K562 (cell line): ENCODE measurements around the gene ATF1. TPM values are rescaled to one million over a fixed set of nuclear protein-coding genes. Genes with fewer than 3 reads are reported as not detected.

Source experiments
- ATAC-seq: fragments of 200-7000 bp; cut with Tn5 transposase; 3 replicates; pipeline ENCODE4 v1.9.1; 2020; ENCODE audit warnings: moderate library complexity
- BruUV-seq: library from RNA; stranded (reverse); fragments of 400-500 nt; replicated peaks from 2 replicates; lab custom pipeline; 2021; lab: Mats Ljungman, UMichigan
- CTCF ChIA-PET: fragments of 300-600 bp; formaldehyde crosslinking; extraction: SDS; loops from one replicate; lab custom pipeline; 2021; ENCODE audit warnings: low intra/inter-chr PET ratio; lab: Yijun Ruan, JAX
- POLR2A ChIA-PET: fragments of 300-600, 350-650 bp; sonication (Branson Sonifier 250); formaldehyde crosslinking; extraction: SDS; loops from one replicate; lab custom pipeline; 2021; ENCODE audit warnings: antibody characterized with exemption, inconsistent platforms; lab: Yijun Ruan, JAX
- DNase-seq, 4 experiments: peaks; one replicate each; pipeline versions ENCODE4 v3.0.0 to v3.0.0-alpha.2; 2011 to 2018; ENCODE audit warnings: low spot score in 3 of 4, mixed read lengths in 3 of 4; ENCODE audit errors: extremely low read depth in 1 of 4
- FAIRE-seq: peaks from 2 replicates; lab custom pipeline; 2011; peaks lifted over from hg19 to GRCh38; lab: Jason Lieb, UNC
- H2AFZ ChIP-seq: 2 replicates; pipeline ENCODE4 v1.6.0; 2011; ENCODE audit warnings: low read depth, low read length, control low read depth, inconsistent platforms
- H3K27ac ChIP-seq: fragments of 200-600 bp; 3 replicates; pipeline ENCODE4 v1.8.0; 2011; ENCODE audit warnings: low read depth, mild to moderate bottlenecking, control low read depth, inconsistent platforms, low read length, moderate library complexity, mixed read lengths; ENCODE audit errors: extremely low read depth
- H3K27me3 ChIP-seq, 2 experiments: fragments of 300-600 bp in 1 of 2; 2 replicates in 1 of 2; 3 replicates in 1 of 2; pipeline versions ENCODE4 v1.6.0 to v1.8.0; 2011; ENCODE audit warnings: inconsistent platforms in 2 of 2, low read length in 2 of 2, mild to moderate bottlenecking in 1 of 2, mixed read lengths in 1 of 2, moderate library complexity in 1 of 2; ENCODE audit not compliant: control insufficient read depth in 2 of 2, insufficient read depth in 2 of 2
- H3K36me3 ChIP-seq: fragments of 300-600 bp; 3 replicates; pipeline ENCODE4 v1.8.0; 2011; ENCODE audit warnings: mild to moderate bottlenecking, low read length, inconsistent platforms; ENCODE audit not compliant: control insufficient read depth, insufficient read depth
- H3K4me1 ChIP-seq, 2 experiments: fragments of 200-600 bp in 1 of 2; replicated peaks in 1 of 2; 2 replicates in 1 of 2; 3 replicates in 1 of 2; pipeline versions ENCODE4 v1.5.1 to v1.8.0; 2011; ENCODE audit warnings: inconsistent platforms in 2 of 2, low read length in 2 of 2, mild to moderate bottlenecking in 1 of 2, mixed read lengths in 1 of 2, moderate library complexity in 1 of 2; ENCODE audit not compliant: control insufficient read depth in 2 of 2, insufficient read depth in 2 of 2
- H3K4me2 ChIP-seq: 2 replicates; pipeline ENCODE4 v1.6.1; 2011; ENCODE audit warnings: low read length, control low read depth, inconsistent platforms, mixed read lengths; ENCODE audit not compliant: insufficient read depth
- H3K4me3 ChIP-seq: fragments of 200-600 bp; sonication (generic), shearing (Covaris generic); 2 replicates; pipeline ENCODE4 v1.5.1; 2016; ENCODE audit warnings: control low read depth, inconsistent platforms
- H3K79me2 ChIP-seq: fragments of 200-600 bp; 3 replicates; pipeline ENCODE4 v1.8.0; 2011; ENCODE audit warnings: low read length, inconsistent platforms; ENCODE audit not compliant: control insufficient read depth, insufficient read depth
- H3K9ac ChIP-seq, 2 experiments: 2 replicates each; pipeline versions ENCODE4 v1.6.0 to v1.6.1; 2011; ENCODE audit warnings: low read depth in 2 of 2, low read length in 2 of 2, control low read depth in 1 of 2, inconsistent platforms in 1 of 2, mild to moderate bottlenecking in 1 of 2, mixed read lengths in 1 of 2; ENCODE audit not compliant: insufficient read depth in 1 of 2
- H3K9me1 ChIP-seq: one replicate; pipeline ENCODE4 v1.6.0; 2011; ENCODE audit warnings: inconsistent platforms, mild to moderate bottlenecking, low read length, moderate library complexity; ENCODE audit not compliant: control insufficient read depth, insufficient read depth
- H3K9me3 ChIP-seq: replicated peaks from 2 replicates; pipeline ENCODE4 v1.5.1; 2011; ENCODE audit warnings: low read depth, low read length, inconsistent platforms; ENCODE audit not compliant: control insufficient read depth, insufficient read depth
- H4K20me1 ChIP-seq: replicated peaks from 2 replicates; pipeline ENCODE4 v1.6.1; 2011; ENCODE audit warnings: low read length, inconsistent platforms, mixed read lengths; ENCODE audit not compliant: control insufficient read depth, insufficient read depth
- CEBPB ChIP-seq: fragments of 450-650 bp; IDR thresholded peaks from 2 replicates; pipeline ENCODE4 v1.6.1; 2016; ENCODE audit warnings: missing genetic modification characterization, missing compliant biosample characterization
- CEBPG ChIP-seq, 3 experiments: fragments of 200-800 bp in 1 of 3; sonication (Bioruptor generic) in 1 of 3; sonication (generic) in 1 of 3; formaldehyde crosslinking in 1 of 3; IDR thresholded peaks in 2 of 3; conservative IDR thresholded peaks in 1 of 3; 2 replicates each; pipeline versions ENCODE4 v1.6.1 to v1.8.0; 2016 to 2022; ENCODE audit warnings: missing compliant biosample characterization in 2 of 3, missing genetic modification characterization in 2 of 3, mild to moderate bottlenecking in 1 of 3, missing genetic modification reagents in 1 of 3
- CREB1 ChIP-seq, 2 experiments: sonication (generic) in 1 of 2; formaldehyde crosslinking in 1 of 2; IDR thresholded peaks; 2 replicates each; pipeline versions ENCODE4 v1.6.1 to v1.8.0; 2012 to 2022; ENCODE audit warnings: inconsistent platforms in 1 of 2, mild to moderate bottlenecking in 1 of 2, missing genetic modification reagents in 1 of 2, moderate library complexity in 1 of 2
- FOSL1 ChIP-seq: fragments of 200-800 bp; sonication (Bioruptor generic); conservative IDR thresholded peaks from 2 replicates; pipeline ENCODE4 v1.6.1; 2016; ENCODE audit warnings: missing genetic modification characterization, missing compliant biosample characterization
- HIVEP1 ChIP-seq: fragments of 250-450 bp; sonication (Bioruptor Pico); IDR thresholded peaks from 2 replicates; pipeline ENCODE4 v1.4.0; 2020; ENCODE audit warnings: mild to moderate bottlenecking
- KDM5B ChIP-seq: fragments of 200-600 bp; sonication (generic); IDR thresholded peaks from 2 replicates; pipeline ENCODE4 v1.6.1; 2012; ENCODE audit warnings: low read depth, mild to moderate bottlenecking, moderate library complexity, low read length, control low read depth, inconsistent platforms; ENCODE audit not compliant: insufficient replicate concordance
- MXI1 ChIP-seq: IDR thresholded peaks from 2 replicates; pipeline ENCODE4 v1.6.1; 2011; ENCODE audit warnings: low read depth, mild to moderate bottlenecking, improper control_type of control experiment, low read length
- PPARD ChIP-seq: fragments of 250-450 bp; sonication (Bioruptor Pico); IDR thresholded peaks from 2 replicates; pipeline ENCODE4 v1.8.0; 2022; ENCODE audit warnings: inconsistent platforms, mild to moderate bottlenecking, moderate library complexity
- WHSC1 ChIP-seq: IDR thresholded peaks from one replicate; pipeline ENCODE4 v1.6.1; 2012; ENCODE audit warnings: low read length, control low read depth, inconsistent platforms
- ZMIZ1 ChIP-seq, 2 experiments: fragments of 150-350 bp in 1 of 2; IDR thresholded peaks; 2 replicates each; pipeline ENCODE4 v1.6.1; 2012 to 2016; ENCODE audit warnings: low read depth in 2 of 2, low read length in 2 of 2, mild to moderate bottlenecking in 1 of 2, moderate library complexity in 1 of 2
- ZNF140 ChIP-seq: fragments of 250-450 bp; sonication (Bioruptor Pico); IDR thresholded peaks from 2 replicates; pipeline ENCODE4 v1.8.0; 2021; ENCODE audit warnings: moderate library complexity, mild to moderate bottlenecking, inconsistent platforms
- ZNF609 ChIP-seq: sonication (generic); formaldehyde crosslinking; IDR thresholded peaks from 2 replicates; pipeline ENCODE4 v1.8.1; 2023; ENCODE audit warnings: missing genetic modification reagents, mild to moderate bottlenecking, borderline replicate concordance
- ZNF764 ChIP-seq: fragments of 250-450 bp; sonication (Bioruptor Pico); IDR thresholded peaks from 2 replicates; pipeline ENCODE4 v1.4.0; 2020; ENCODE audit warnings: low read depth, mild to moderate bottlenecking, moderate library complexity
- WGBS: fragments of 100-300 bp; shearing (Covaris generic); methylation state at CpG from one replicate; pipeline ENCODE4 v1.1.6; 2016; ENCODE audit warnings: low coverage, mixed read lengths; ENCODE audit not compliant: insufficient coverage; ENCODE audit errors: missing lambda C conversion rate; 5-methylcytosine and 5-hydroxymethylcytosine counted together
- in situ Hi-C: fragments of 300-500 bp; cut with MboI; formaldehyde crosslinking; loops from 4 replicates; pipeline ENCODE4 v1.15.0; 2018; ENCODE audit warnings: inconsistent platforms, mixed read lengths
- intact Hi-C: fragments of 100-400 bp; cut with micrococcal nuclease; formaldehyde crosslinking; loops from 2 replicates; pipeline ENCODE4 v1.14.2; 2022
- polyA plus RNA-seq, 8 experiments: library from polyadenylated mRNA; depleted of rRNA in 4 of 8; stranded (reverse) in 5 of 8; unstranded in 3 of 8; fragments of >200 nt; fragmentation: Nextera tagmentation in 2 of 8; fragmentation: Illumina TruSeq in 1 of 8; extraction: Ambion mirVana in 2 of 8; extraction: Trizol in 1 of 8; gene quantifications; 2 replicates each; pipeline versions ENCODE4 v1.2.1 to v1.2.3, GENCODE V29; 2011 to 2014; ENCODE audit warnings: inconsistent platforms in 1 of 8, missing spikeins in 1 of 8
- total RNA-seq, 7 experiments: library from RNA; depleted of rRNA in 6 of 7; stranded (reverse); fragments of >200 nt in 6 of 7; fragmentation: Illumina TruSeq in 2 of 7; extraction: Trizol in 2 of 7; gene quantifications; 2 replicates each; pipeline versions ENCODE4 v1.2.1 to v1.2.3, GENCODE V29; 2011 to 2021; ENCODE audit warnings: low replicate concordance in 1 of 7

Gene ATF1
- total and polyA plus RNA-seq, 9 of the 15 experiments (the other 6 are each of a cell fraction or from before 2014, with no cell fraction given) = 19.8 to 83.5 (median 51.4) TPM

GRCh38 chr12:50732591-50732990 is 31.3 kb upstream of the ATF1 start:
- Histone ChIP-seq H3K9me3 (no peaks in the 10 kb centered on the region), H3K4me1 (peaks cover 0 to 3% of the 10 kb centered on the region in 2 experiments; a peak in 1 of 5 replicates), H4K20me1 (peaks cover 3% of the 10 kb centered on the region; the same call in 1 of the 2 replicates), H3K36me3 (peaks cover 76% of the 10 kb centered on the region), H3K79me2 (no peaks in the 10 kb centered on the region), H2AFZ (no peak overlapping the region), H3K27me3 (no peaks in the 10 kb centered on the region), H3K9ac (no peak overlapping the region), H3K4me3 (no peak overlapping the region), H3K9me1 (no peaks in the 10 kb centered on the region), H3K27ac (no peak overlapping the region), H3K4me2 (no peak overlapping the region)
- ChIA-PET POLR2A (interaction anchor here (0.6 to 1.5 kb wide), 5 partner anchors 11 to 410 kb away, joined by 3 to 6 read pairs (median 3); no protein-coding TSS in a partner anchor), CTCF (no interaction called here)
- in situ Hi-C loops (no loop called here), intact Hi-C loops (no loop called here)
- FAIRE-seq = no peak
- BruUV-seq = no TSS peak
- WGBS = 76% methylated on average over 9 of the region's 9 CpGs
- DNase-seq = peak in 1 of 4 experiments; percentile 13
- ATAC-seq = no peak
- TF ChIP-seq PPARD = no peak
- no peak for TF ChIP-seq ZNF764
- no peak for TF ChIP-seq HIVEP1 (CRISPR knock-in tag)
- TF ChIP-seq KDM5B = no peak
- no peak for TF ChIP-seq MXI1
- TF ChIP-seq ZNF609 (CRISPR knock-in tag) = no peak
- TF ChIP-seq ZNF140 (CRISPR knock-in tag) = no peak
- TF ChIP-seq CEBPG (CRISPR knock-in tag; IDR thresholded peaks at IDR 0.05) = no peak
- 0 out of 4 replicates have a peak, but pooled peaks of 1 of the 2 experiments have one; percentile 26 for TF ChIP-seq CEBPG (tag; conservative IDR thresholded peaks at IDR 0.05 in 1 of 2, IDR thresholded peaks at IDR 0.05 in 1 of 2)
- TF ChIP-seq FOSL1 (tag) = peak; percentile 68; the same call in 1 of the 2 replicates
- no peak for TF ChIP-seq WHSC1
- TF ChIP-seq CREB1 (IDR thresholded peaks at IDR 0.05) = no peak
- no peak for TF ChIP-seq CREB1 (CRISPR knock-in tag; IDR thresholded peaks at IDR 0.05)
- 0 out of 2 replicates have a peak, but pooled peaks have one; percentile 32 for TF ChIP-seq CEBPB
- TF ChIP-seq ZMIZ1 (IDR thresholded peaks at IDR 0.05; ENCODE audit: low read depth in 2 of 2, low read length in 2 of 2) = no peak
